SK-N-SH (cell line): ENCODE results near the gene MILR1. TPM values are rescaled to one million over a fixed set of nuclear protein-coding genes. Genes with fewer than 3 reads are reported as not detected.

Experiments used
- CHD2 ChIP-seq: fragments of 150-350 bp; IDR thresholded peaks from 2 replicates; pipeline ENCODE4 v1.6.1; 2018; ENCODE audit warnings: low read length; ENCODE audit not compliant: partially characterized antibody
- CTCF ChIP-seq: fragments of 200-600 bp; sonication (generic); IDR thresholded peaks from 2 replicates; pipeline ENCODE4 v1.6.1; 2017; ENCODE audit warnings: antibody characterized with exemption, mild to moderate bottlenecking, moderate library complexity
- EP300 ChIP-seq, 2 experiments: IDR thresholded peaks; 2 replicates each; pipeline versions ENCODE4 v1.4.0 to v1.6.1; 2012; ENCODE audit warnings: borderline replicate concordance in 1 of 2, low read depth in 1 of 2, low read length in 1 of 2
- EZH2phosphoT487 ChIP-seq: fragments of 200-600 bp; sonication (generic); IDR thresholded peaks from 2 replicates; pipeline ENCODE4 v1.6.1; 2017; ENCODE audit warnings: low read depth, mixed run types, mild to moderate bottlenecking, antibody characterized with exemption, moderate library complexity, borderline replicate concordance
- FOSL2 ChIP-seq: IDR thresholded peaks from 2 replicates; pipeline ENCODE4 v1.4.0; 2012; ENCODE audit warnings: low read depth, mild to moderate bottlenecking, moderate library complexity, borderline replicate concordance
- FOXJ3 ChIP-seq: sonication (generic); formaldehyde crosslinking; IDR thresholded peaks from 2 replicates; pipeline ENCODE4 v1.5.1; 2020; ENCODE audit warnings: mild to moderate bottlenecking, missing genetic modification reagents
- FOXM1 ChIP-seq: IDR thresholded peaks from 2 replicates; pipeline ENCODE4 v1.4.0; 2012; ENCODE audit warnings: low read depth, mild to moderate bottlenecking
- GATA2 ChIP-seq: sonication (generic); formaldehyde crosslinking; IDR thresholded peaks from 2 replicates; pipeline ENCODE4 v1.5.0; 2020; ENCODE audit warnings: mild to moderate bottlenecking, missing genetic modification reagents
- JUND ChIP-seq: IDR thresholded peaks from 2 replicates; pipeline ENCODE4 v1.4.0; 2012
- MAX ChIP-seq: IDR thresholded peaks from 2 replicates; pipeline ENCODE4 v1.4.0; 2012; ENCODE audit warnings: low read depth
- MEF2A ChIP-seq: IDR thresholded peaks from 2 replicates; pipeline ENCODE4 v1.4.0; 2012; ENCODE audit warnings: low read depth, borderline replicate concordance
- MXI1 ChIP-seq: IDR thresholded peaks from 2 replicates; pipeline ENCODE4 v1.6.1; 2012; ENCODE audit warnings: mild to moderate bottlenecking, low read depth, low read length, improper control_type of control experiment
- NFIC ChIP-seq: IDR thresholded peaks from 2 replicates; pipeline ENCODE4 v1.4.0; 2012; ENCODE audit warnings: borderline replicate concordance
- POLR2AphosphoS5 ChIP-seq: IDR thresholded peaks from 2 replicates; pipeline ENCODE4 v1.6.1; 2012; ENCODE audit warnings: low read depth, low read length
- SIN3A ChIP-seq: IDR thresholded peaks from 2 replicates; pipeline ENCODE4 v1.6.1; 2012; ENCODE audit warnings: low read depth, mild to moderate bottlenecking, low read length, moderate library complexity, borderline replicate concordance
- TCF12 ChIP-seq: IDR thresholded peaks from 2 replicates; pipeline ENCODE4 v1.4.0; 2012
- TEAD4 ChIP-seq: IDR thresholded peaks from 2 replicates; pipeline ENCODE4 v1.4.0; 2012; ENCODE audit warnings: mild to moderate bottlenecking, borderline replicate concordance; ENCODE audit not compliant: insufficient read depth
- polyA plus RNA-seq, 3 experiments: library from polyadenylated mRNA; depleted of rRNA; stranded (reverse); fragments of >200 nt; gene quantifications; 2 replicates each; pipeline ENCODE4 v1.2.3, GENCODE V29; 2012
- TF ChIP-seq, protein P1 (sequence below): IDR thresholded peaks from 2 replicates; pipeline ENCODE4 v1.4.0; 2012; ENCODE audit warnings: low read depth, borderline replicate concordance
- TF ChIP-seq, protein P2 (sequence below): IDR thresholded peaks from 2 replicates; pipeline ENCODE4 v1.6.1; 2012; ENCODE audit warnings: mild to moderate bottlenecking, low read depth, low read length, moderate library complexity

MILR1 gene
- polyA plus RNA-seq, 1 of the 3 experiments (the other 2 are of a cell fraction) = 4.9 TPM

DNA sequence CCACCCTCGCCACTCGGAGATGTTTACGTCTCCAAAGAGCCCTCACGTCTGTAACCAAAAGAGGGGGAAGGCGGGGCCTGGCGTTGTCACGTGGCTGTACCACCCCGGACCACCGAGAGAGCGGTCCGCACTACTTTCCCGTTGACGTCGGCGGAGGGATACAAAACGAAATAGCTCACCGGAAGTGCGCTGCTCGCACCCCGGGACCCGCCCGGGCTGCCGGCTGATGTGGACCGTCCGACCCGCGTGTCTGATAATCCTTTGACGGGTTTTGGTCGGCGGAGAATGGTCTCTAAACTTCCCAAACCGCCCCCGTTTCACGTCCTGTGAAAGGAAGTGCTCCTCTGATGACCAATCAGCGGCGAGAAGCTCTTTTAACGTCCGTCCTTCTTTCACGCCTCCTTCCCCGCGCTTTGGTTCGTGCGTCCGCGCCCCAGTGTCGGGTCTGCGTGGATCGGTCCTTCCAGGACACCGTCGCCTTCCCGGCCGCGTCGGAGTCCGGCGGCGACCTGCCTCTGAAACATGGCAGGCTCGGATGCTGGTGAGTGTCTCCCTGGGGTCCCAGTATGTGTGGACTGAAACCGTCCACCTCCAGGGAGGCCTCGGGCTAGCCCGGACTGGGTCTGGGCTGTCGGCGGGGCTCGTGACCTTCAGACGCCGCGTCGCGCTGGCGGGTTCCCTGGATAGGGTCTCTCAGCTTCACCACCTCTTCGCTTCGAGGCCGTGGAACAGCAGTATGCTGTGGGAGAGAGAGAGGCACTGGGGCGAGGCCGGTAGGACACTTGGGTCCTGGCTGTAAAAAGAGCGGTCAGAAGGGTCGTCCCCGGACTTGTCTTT lies 57.9 kb downstream of the MILR1 start, which contains the start of gene CEP95 (continued):
- TF ChIP-seq, protein P1, sequence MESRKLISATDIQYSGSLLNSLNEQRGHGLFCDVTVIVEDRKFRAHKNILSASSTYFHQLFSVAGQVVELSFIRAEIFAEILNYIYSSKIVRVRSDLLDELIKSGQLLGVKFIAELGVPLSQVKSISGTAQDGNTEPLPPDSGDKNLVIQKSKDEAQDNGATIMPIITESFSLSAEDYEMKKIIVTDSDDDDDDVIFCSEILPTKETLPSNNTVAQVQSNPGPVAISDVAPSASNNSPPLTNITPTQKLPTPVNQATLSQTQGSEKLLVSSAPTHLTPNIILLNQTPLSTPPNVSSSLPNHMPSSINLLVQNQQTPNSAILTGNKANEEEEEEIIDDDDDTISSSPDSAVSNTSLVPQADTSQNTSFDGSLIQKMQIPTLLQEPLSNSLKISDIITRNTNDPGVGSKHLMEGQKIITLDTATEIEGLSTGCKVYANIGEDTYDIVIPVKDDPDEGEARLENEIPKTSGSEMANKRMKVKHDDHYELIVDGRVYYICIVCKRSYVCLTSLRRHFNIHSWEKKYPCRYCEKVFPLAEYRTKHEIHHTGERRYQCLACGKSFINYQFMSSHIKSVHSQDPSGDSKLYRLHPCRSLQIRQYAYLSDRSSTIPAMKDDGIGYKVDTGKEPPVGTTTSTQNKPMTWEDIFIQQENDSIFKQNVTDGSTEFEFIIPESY = peak; percentile 9; the same call in 1 of the 2 replicates
- peak; percentile 96 for TF ChIP-seq CHD2
- no peak for TF ChIP-seq CTCF
- TF ChIP-seq MAX = peak; percentile 94
- no peak; the same call in 1 of the 2 replicates for TF ChIP-seq FOSL2
- peak; percentile 60; the same call in 1 of the 2 replicates for TF ChIP-seq MEF2A
- no peak for TF ChIP-seq FOXJ3 (CRISPR knock-in tag)
- TF ChIP-seq, protein P2, sequence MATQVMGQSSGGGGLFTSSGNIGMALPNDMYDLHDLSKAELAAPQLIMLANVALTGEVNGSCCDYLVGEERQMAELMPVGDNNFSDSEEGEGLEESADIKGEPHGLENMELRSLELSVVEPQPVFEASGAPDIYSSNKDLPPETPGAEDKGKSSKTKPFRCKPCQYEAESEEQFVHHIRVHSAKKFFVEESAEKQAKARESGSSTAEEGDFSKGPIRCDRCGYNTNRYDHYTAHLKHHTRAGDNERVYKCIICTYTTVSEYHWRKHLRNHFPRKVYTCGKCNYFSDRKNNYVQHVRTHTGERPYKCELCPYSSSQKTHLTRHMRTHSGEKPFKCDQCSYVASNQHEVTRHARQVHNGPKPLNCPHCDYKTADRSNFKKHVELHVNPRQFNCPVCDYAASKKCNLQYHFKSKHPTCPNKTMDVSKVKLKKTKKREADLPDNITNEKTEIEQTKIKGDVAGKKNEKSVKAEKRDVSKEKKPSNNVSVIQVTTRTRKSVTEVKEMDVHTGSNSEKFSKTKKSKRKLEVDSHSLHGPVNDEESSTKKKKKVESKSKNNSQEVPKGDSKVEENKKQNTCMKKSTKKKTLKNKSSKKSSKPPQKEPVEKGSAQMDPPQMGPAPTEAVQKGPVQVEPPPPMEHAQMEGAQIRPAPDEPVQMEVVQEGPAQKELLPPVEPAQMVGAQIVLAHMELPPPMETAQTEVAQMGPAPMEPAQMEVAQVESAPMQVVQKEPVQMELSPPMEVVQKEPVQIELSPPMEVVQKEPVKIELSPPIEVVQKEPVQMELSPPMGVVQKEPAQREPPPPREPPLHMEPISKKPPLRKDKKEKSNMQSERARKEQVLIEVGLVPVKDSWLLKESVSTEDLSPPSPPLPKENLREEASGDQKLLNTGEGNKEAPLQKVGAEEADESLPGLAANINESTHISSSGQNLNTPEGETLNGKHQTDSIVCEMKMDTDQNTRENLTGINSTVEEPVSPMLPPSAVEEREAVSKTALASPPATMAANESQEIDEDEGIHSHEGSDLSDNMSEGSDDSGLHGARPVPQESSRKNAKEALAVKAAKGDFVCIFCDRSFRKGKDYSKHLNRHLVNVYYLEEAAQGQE = no peak
- no peak for TF ChIP-seq TEAD4
- TF ChIP-seq FOXM1 = peak; percentile 77; the same call in 1 of the 2 replicates
- TF ChIP-seq TCF12 = peak; percentile 62; the same call in 1 of the 2 replicates
- no peak for TF ChIP-seq GATA2
- TF ChIP-seq MXI1 = peak; percentile 83
- TF ChIP-seq EP300 (IDR thresholded peaks at IDR 0.05; ENCODE audit: borderline replicate concordance in 1 of 2, low read depth in 1 of 2, low read length in 1 of 2) = peak in 1 of 2 experiments; percentile 40; a peak in 1 of 4 replicates
- peak; percentile 86 for TF ChIP-seq SIN3A
- no peak for TF ChIP-seq EZH2phosphoT487
- TF ChIP-seq POLR2AphosphoS5 = peak; percentile 91
- peak; percentile 61 for TF ChIP-seq JUND
- peak; percentile 16; the same call in 1 of the 2 replicates for TF ChIP-seq NFIC
